Measurements from ENCODE around the gene TECPR2.
"Not testable (repeated sequence)": the region's sequence is repeated elsewhere in the genome, so short reads cannot be mapped to it uniquely, and the experiment has no call there.

Gene TECPR2

GRCh38 chr14:102351023-102351422 lies 11.7 kb upstream of the TECPR2 start:
- H3K4me3 ChIP-seq (ENCODE audit: low read depth in 1 of 5, low read length in 5 of 5) = peak overlapping the region in 2 of 5 donors; percentile 19 to 22
- peak overlapping the region; percentile 50 for H3K27ac ChIP-seq (ENCODE audit: low read depth, low read length)
- H3K36me3 ChIP-seq (ENCODE audit: control insufficient read depth in 5 of 5, insufficient read depth in 5 of 5, low read length in 5 of 5) = peaks cover 14 to 74% (median 68%) of the 10 kb centered on the region in 5 donors

GRCh38 chr14:102351593-102351992 lies 11.1 kb upstream of the TECPR2 start:
- not testable (repeated sequence) for H3K27me3 ChIP-seq (ENCODE audit: control insufficient read depth in 5 of 5, insufficient read depth in 4 of 5, low read length in 5 of 5); H3K9me3 ChIP-seq (ENCODE audit: control insufficient read depth in 5 of 5, low read length in 5 of 5); H3K9ac ChIP-seq (ENCODE audit: low read length in 5 of 5)
- peaks cover 0 to 20% (median 3%) of the 10 kb centered on the region in 5 donors for H3K4me1 ChIP-seq (ENCODE audit: control insufficient read depth in 5 of 5, insufficient read depth in 5 of 5, low read length in 5 of 5)
- H3K27ac ChIP-seq (ENCODE audit: low read depth, low read length) = peak overlapping the region; percentile 50
- peak overlapping the region in 1 of 5 donors; percentile 19 for H3K4me3 ChIP-seq (ENCODE audit: low read depth in 1 of 5, low read length in 5 of 5)
- peaks cover 18 to 74% (median 67%) of the 10 kb centered on the region in 5 donors for H3K36me3 ChIP-seq (ENCODE audit: control insufficient read depth in 5 of 5, insufficient read depth in 5 of 5, low read length in 5 of 5)

More at GRCh38 chr14:102351023-102351422, 11.7 kb upstream of the TECPR2 start:
- Histone ChIP-seq H3K9me3 (ENCODE audit: control insufficient read depth in 5 of 5, low read length in 5 of 5) (no peaks in the 10 kb centered on the region), H3K4me1 (ENCODE audit: control insufficient read depth in 5 of 5, insufficient read depth in 5 of 5, low read length in 5 of 5) (peaks cover 0 to 20% (median 3%) of the 10 kb centered on the region in 5 donors), H3K27me3 (ENCODE audit: control insufficient read depth in 5 of 5, insufficient read depth in 4 of 5, low read length in 5 of 5) (no peaks in the 10 kb centered on the region), H3K9ac (ENCODE audit: low read length in 5 of 5) (no peak overlapping the region)

- no peaks in the 10 kb centered on the region for H3K27me3 ChIP-seq (ENCODE audit: control insufficient read depth in 5 of 5, insufficient read depth in 4 of 5, low read length in 5 of 5)
- H3K4me3 ChIP-seq (ENCODE audit: low read depth in 1 of 5, low read length in 5 of 5) = no peak overlapping the region
- H3K9me3 ChIP-seq (ENCODE audit: control insufficient read depth in 5 of 5, low read length in 5 of 5) = no peaks in the 10 kb centered on the region
- H3K4me1 ChIP-seq (ENCODE audit: control insufficient read depth in 5 of 5, insufficient read depth in 5 of 5, low read length in 5 of 5) = peaks cover 0 to 20% (median 3%) of the 10 kb centered on the region in 5 donors
- peaks cover 18 to 74% (median 63%) of the 10 kb centered on the region in 5 donors for H3K36me3 ChIP-seq (ENCODE audit: control insufficient read depth in 5 of 5, insufficient read depth in 5 of 5, low read length in 5 of 5)
- peak overlapping the region; percentile 6 for H3K27ac ChIP-seq (ENCODE audit: low read depth, low read length)
- H3K9ac ChIP-seq (ENCODE audit: low read length in 5 of 5) = no peak overlapping the region
Observed at GRCh38 chr14:102352213-102352612, 10.5 kb upstream of the TECPR2 start.

GRCh38 chr14:102353126-102353619 lies 9.6 kb upstream of the TECPR2 start:
- H3K36me3 ChIP-seq (ENCODE audit: control insufficient read depth in 5 of 5, insufficient read depth in 5 of 5, low read length in 5 of 5) = peaks cover 26 to 74% (median 64%) of the 10 kb centered on the region in 5 donors
- H3K27me3 ChIP-seq (ENCODE audit: control insufficient read depth in 5 of 5, insufficient read depth in 4 of 5, low read length in 5 of 5) = no peaks in the 10 kb centered on the region
- H3K4me1 ChIP-seq (ENCODE audit: control insufficient read depth in 5 of 5, insufficient read depth in 5 of 5, low read length in 5 of 5) = peaks cover 0 to 20% (median 3%) of the 10 kb centered on the region in 5 donors
- no peak overlapping the region for H3K27ac ChIP-seq (ENCODE audit: low read depth, low read length)
- no peak overlapping the region for H3K9ac ChIP-seq (ENCODE audit: low read length in 5 of 5)
- no peaks in the 10 kb centered on the region for H3K9me3 ChIP-seq (ENCODE audit: control insufficient read depth in 5 of 5, low read length in 5 of 5)
- no peak overlapping the region for H3K4me3 ChIP-seq (ENCODE audit: low read depth in 1 of 5, low read length in 5 of 5)

GRCh38 chr14:102356280-102356679 lies 6.5 kb upstream of the TECPR2 start:
- H3K27me3 ChIP-seq (ENCODE audit: control insufficient read depth in 5 of 5, insufficient read depth in 4 of 5, low read length in 5 of 5) = no peaks in the 10 kb centered on the region
- H3K4me3 ChIP-seq (ENCODE audit: low read depth in 1 of 5, low read length in 5 of 5) = no peak overlapping the region
- peaks cover 20 to 69% (median 57%) of the 10 kb centered on the region in 5 donors for H3K36me3 ChIP-seq (ENCODE audit: control insufficient read depth in 5 of 5, insufficient read depth in 5 of 5, low read length in 5 of 5)
- no peak overlapping the region for H3K27ac ChIP-seq (ENCODE audit: low read depth, low read length)
- H3K9me3 ChIP-seq (ENCODE audit: control insufficient read depth in 5 of 5, low read length in 5 of 5) = no peaks in the 10 kb centered on the region
- H3K9ac ChIP-seq (ENCODE audit: low read length in 5 of 5) = no peak overlapping the region
- H3K4me1 ChIP-seq (ENCODE audit: control insufficient read depth in 5 of 5, insufficient read depth in 5 of 5, low read length in 5 of 5) = peaks cover 0 to 13% (median under 1%) of the 10 kb centered on the region in 5 donors

- Histone ChIP-seq H3K36me3 (ENCODE audit: control insufficient read depth in 5 of 5, insufficient read depth in 5 of 5, low read length in 5 of 5) (peaks cover 15 to 50% (median 39%) of the 10 kb centered on the region in 5 donors), H3K9ac (ENCODE audit: low read length in 5 of 5) (no peak overlapping the region), H3K4me1 (ENCODE audit: control insufficient read depth in 5 of 5, insufficient read depth in 5 of 5, low read length in 5 of 5) (peaks cover 6 to 28% (median 23%) of the 10 kb centered on the region in 5 donors), H3K27ac (ENCODE audit: low read depth, low read length) (no peak overlapping the region), H3K4me3 (ENCODE audit: low read depth in 1 of 5, low read length in 5 of 5) (no peak overlapping the region), H3K27me3 (ENCODE audit: control insufficient read depth in 5 of 5, insufficient read depth in 4 of 5, low read length in 5 of 5) (no peaks in the 10 kb centered on the region), H3K9me3 (ENCODE audit: control insufficient read depth in 5 of 5, low read length in 5 of 5) (no peaks in the 10 kb centered on the region)
Observed at GRCh38 chr14:102359341-102359740, 3.4 kb upstream of the TECPR2 start.

GRCh38 chr14:102360388-102360787 lies 2.4 kb upstream of the TECPR2 start:
- Histone ChIP-seq H3K27me3 (ENCODE audit: control insufficient read depth in 5 of 5, insufficient read depth in 4 of 5, low read length in 5 of 5) (no peaks in the 10 kb centered on the region), H3K4me1 (ENCODE audit: control insufficient read depth in 5 of 5, insufficient read depth in 5 of 5, low read length in 5 of 5) (peaks cover 6 to 30% (median 23%) of the 10 kb centered on the region in 5 donors), H3K4me3 (ENCODE audit: low read depth in 1 of 5, low read length in 5 of 5) (no peak overlapping the region), H3K9me3 (ENCODE audit: control insufficient read depth in 5 of 5, low read length in 5 of 5) (no peaks in the 10 kb centered on the region), H3K27ac (ENCODE audit: low read depth, low read length) (no peak overlapping the region), H3K9ac (ENCODE audit: low read length in 5 of 5) (peak overlapping the region in 1 of 5 donors; percentile 21), H3K36me3 (ENCODE audit: control insufficient read depth in 5 of 5, insufficient read depth in 5 of 5, low read length in 5 of 5) (peaks cover 15 to 39% (median 30%) of the 10 kb centered on the region in 5 donors)

- peaks cover 11 to 22% (median 16%) of the 10 kb centered on the region in 5 donors for H3K36me3 ChIP-seq (ENCODE audit: control insufficient read depth in 5 of 5, insufficient read depth in 5 of 5, low read length in 5 of 5)
- no peaks in the 10 kb centered on the region for H3K27me3 ChIP-seq (ENCODE audit: control insufficient read depth in 5 of 5, insufficient read depth in 4 of 5, low read length in 5 of 5)
- H3K4me1 ChIP-seq (ENCODE audit: control insufficient read depth in 5 of 5, insufficient read depth in 5 of 5, low read length in 5 of 5) = peaks cover 6 to 30% (median 23%) of the 10 kb centered on the region in 5 donors
- peak overlapping the region; percentile 89 to 93 (median 93) for H3K4me3 ChIP-seq (ENCODE audit: low read depth in 1 of 5, low read length in 5 of 5)
- H3K9me3 ChIP-seq (ENCODE audit: control insufficient read depth in 5 of 5, low read length in 5 of 5) = no peaks in the 10 kb centered on the region
- H3K27ac ChIP-seq (ENCODE audit: low read depth, low read length) = peak overlapping the region; percentile 88
- H3K9ac ChIP-seq (ENCODE audit: low read length in 5 of 5) = peak overlapping the region; percentile 92 to 98 (median 96)
Observed at GRCh38 chr14:102362084-102362483, 657 bp upstream of the TECPR2 start.

- Histone ChIP-seq H3K36me3 (ENCODE audit: control insufficient read depth in 5 of 5, insufficient read depth in 5 of 5, low read length in 5 of 5) (peaks cover 3 to 11% (median 5%) of the 10 kb centered on the region in 5 donors), H3K27me3 (ENCODE audit: control insufficient read depth in 5 of 5, insufficient read depth in 4 of 5, low read length in 5 of 5) (no peaks in the 10 kb centered on the region), H3K9ac (ENCODE audit: low read length in 5 of 5) (peak overlapping the region; percentile 60 to 90 (median 75)), H3K9me3 (ENCODE audit: control insufficient read depth in 5 of 5, low read length in 5 of 5) (no peaks in the 10 kb centered on the region), H3K4me1 (ENCODE audit: control insufficient read depth in 5 of 5, insufficient read depth in 5 of 5, low read length in 5 of 5) (peaks cover 6 to 30% (median 23%) of the 10 kb centered on the region in 5 donors), H3K4me3 (ENCODE audit: low read depth in 1 of 5, low read length in 5 of 5) (peak overlapping the region; percentile 76 to 93 (median 91)), H3K27ac (ENCODE audit: low read depth, low read length) (peak overlapping the region; percentile 88)
Observed at GRCh38 chr14:102363182-102363943, 622 bp downstream of the TECPR2 start.

- H3K4me1 ChIP-seq (ENCODE audit: control insufficient read depth in 5 of 5, insufficient read depth in 5 of 5, low read length in 5 of 5) = no peaks in the 10 kb centered on the region
- H3K9me3 ChIP-seq (ENCODE audit: control insufficient read depth in 5 of 5, low read length in 5 of 5) = no peaks in the 10 kb centered on the region
- H3K36me3 ChIP-seq (ENCODE audit: control insufficient read depth in 5 of 5, insufficient read depth in 5 of 5, low read length in 5 of 5) = no peaks in the 10 kb centered on the region
- peak overlapping the region in 1 of 5 donors; percentile 6 for H3K4me3 ChIP-seq (ENCODE audit: low read depth in 1 of 5, low read length in 5 of 5)
- no peak overlapping the region for H3K27ac ChIP-seq (ENCODE audit: low read depth, low read length)
- H3K27me3 ChIP-seq (ENCODE audit: control insufficient read depth in 5 of 5, insufficient read depth in 4 of 5, low read length in 5 of 5) = no peaks in the 10 kb centered on the region
- H3K9ac ChIP-seq (ENCODE audit: low read length in 5 of 5) = no peak overlapping the region
Observed at GRCh38 chr14:102370305-102370809, 7.6 kb downstream of the TECPR2 start.
